Activated T-cell treated with anti-CD3 and anti-CD28 coated beads for 4 hours (primary cell): ENCODE data around the gene MMEL1.

ENCODE experiments used
- DNase-seq: peaks from one replicate; pipeline ENCODE4 v3.0.0-alpha.2; 2020

Gene MMEL1

GRCh38 chr1:2642131-2642559 lies 9.3 kb upstream of the MMEL1 start:
- no peak for DNase-seq

- no peak for DNase-seq
These were observed 8.7 kb upstream of the MMEL1 start for GRCh38 chr1:2641381-2642130.

- no peak for DNase-seq
These were observed 7.8 kb upstream of the MMEL1 start for GRCh38 chr1:2640626-2641025.

- DNase-seq, result no peak
These were observed 7.0 kb upstream of the MMEL1 start for GRCh38 chr1:2639607-2640521.

GRCh38 chr1:2639203-2639602 lies 6.4 kb upstream of the MMEL1 start:
- no peak for DNase-seq

- no peak for DNase-seq
These were observed 5.8 kb upstream of the MMEL1 start for GRCh38 chr1:2638466-2639115.

GRCh38 chr1:2637442-2638145 lies 4.8 kb upstream of the MMEL1 start:
- no peak for DNase-seq

GRCh38 chr1:2636733-2637132 lies 3.9 kb upstream of the MMEL1 start:
- DNase-seq, result no peak

- no peak for DNase-seq
These were observed 2.7 kb upstream of the MMEL1 start for GRCh38 chr1:2635361-2636010.

- DNase-seq, result no peak
These were observed 1.2 kb upstream of the MMEL1 start for GRCh38 chr1:2633936-2634491.

- DNase-seq, result no peak
These were observed 635 bp upstream of the MMEL1 start for GRCh38 chr1:2633366-2633935.

- no peak for DNase-seq
These were observed 775 bp downstream of the MMEL1 start for GRCh38 chr1:2632051-2632430.

- no peak for DNase-seq
These were observed 1.4 kb downstream of the MMEL1 start for GRCh38 chr1:2631136-2632050.

- no peak for DNase-seq
These were observed 2.2 kb downstream of the MMEL1 start for GRCh38 chr1:2630498-2631135.

- no peak for DNase-seq
These were observed 3.0 kb downstream of the MMEL1 start for GRCh38 chr1:2629627-2630497.

- DNase-seq, result no peak
These were observed 3.7 kb downstream of the MMEL1 start for GRCh38 chr1:2628933-2629626.

GRCh38 chr1:2628191-2628932 lies 4.5 kb downstream of the MMEL1 start:
- DNase-seq, result no peak

GRCh38 chr1:2627746-2628145 lies 5.1 kb downstream of the MMEL1 start:
- DNase-seq, result no peak
